IPS-NIHi11 (cell line): ENCODE data around the gene TMEM259.

ENCODE experiments used
- DNase-seq: peaks from one replicate; pipeline ENCODE4 v3.0.0; 2012; ENCODE audit warnings: mixed read lengths, low spot score

Gene TMEM259

GRCh38 chr19:1002600-1002999 lies 18.3 kb downstream of the TMEM259 start:
- DNase-seq, result no peak

- DNase-seq, result peak; percentile 90
Measured at GRCh38 chr19:1001538-1002166, 19.3 kb downstream of the TMEM259 start.

GRCh38 chr19:1000591-1001537 lies 20.1 kb downstream of the TMEM259 start:
- DNase-seq, result peak; percentile 65

GRCh38 chr19:1000095-1000494 lies 20.8 kb downstream of the TMEM259 start, which contains the start of gene GRIN3B:
Gene GRIN3B (plus strand): TSS chr19:1000419. CDS start chr19:1000438, 19 bp downstream.
- peak; percentile 95 for DNase-seq

GRCh38 chr19:999379-999719 lies 21.6 kb downstream of the TMEM259 start:
- no peak for DNase-seq

- no peak for DNase-seq
Measured at GRCh38 chr19:998064-998463, 22.9 kb downstream of the TMEM259 start.

- DNase-seq, result peak; percentile 59
Measured at GRCh38 chr19:996051-996838, 24.7 kb downstream of the TMEM259 start.

GRCh38 chr19:995051-995827 lies 25.7 kb downstream of the TMEM259 start:
- DNase-seq, result no peak

GRCh38 chr19:994516-994915 lies 26.4 kb downstream of the TMEM259 start:
- DNase-seq, result no peak

- no peak for DNase-seq
Measured at GRCh38 chr19:993831-994393, 27.0 kb downstream of the TMEM259 start.

GRCh38 chr19:993361-993830 lies 27.5 kb downstream of the TMEM259 start:
- DNase-seq, result no peak

- no peak for DNase-seq
Measured at GRCh38 chr19:992670-993055, 28.3 kb downstream of the TMEM259 start.

- DNase-seq, result no peak
Measured at GRCh38 chr19:991932-992669, 28.8 kb downstream of the TMEM259 start.

GRCh38 chr19:991174-991931 lies 29.6 kb downstream of the TMEM259 start:
- peak; percentile 71 for DNase-seq

- no peak for DNase-seq
Measured at GRCh38 chr19:990746-991145, 30.2 kb downstream of the TMEM259 start.

- DNase-seq, result no peak
Measured at GRCh38 chr19:990119-990571, 30.8 kb downstream of the TMEM259 start.

- DNase-seq, result no peak
Measured at GRCh38 chr19:989381-990081, 31.4 kb downstream of the TMEM259 start.

- DNase-seq, result no peak
Measured at GRCh38 chr19:988510-988909, 32.4 kb downstream of the TMEM259 start.

- DNase-seq, result no peak
Measured at GRCh38 chr19:988081-988480, 32.8 kb downstream of the TMEM259 start.
